ENCODE results near the gene GABRA6.
"Not testable (repeated sequence)": the region's sequence is repeated elsewhere in the genome, so short reads cannot be mapped to it uniquely, and the experiment has no call there.

The GABRA6 gene

GRCh38 chr5:161685461-161685860, at the start of gene GABRA6:
Gene GABRA6 (plus strand): TSS chr5:161685721. CDS start chr5:161685990, 269 bp downstream.
- DNase-seq, result no peak

- no peak for DNase-seq
These were observed 47.9 kb upstream of the GABRA6 start for GRCh38 chr5:161637591-161637990.

GRCh38 chr5:161641444-161641843, 44.1 kb upstream of the GABRA6 start:
- no peak for DNase-seq

GRCh38 chr5:161645264-161645663, 40.3 kb upstream of the GABRA6 start:
- no peak for DNase-seq

- DNase-seq, result not testable (repeated sequence)
These were observed 33.6 kb upstream of the GABRA6 start for GRCh38 chr5:161651926-161652325.

GRCh38 chr5:161660806-161661205, 24.7 kb upstream of the GABRA6 start:
- no peak for DNase-seq

GRCh38 chr5:161663431-161663830, 22.1 kb upstream of the GABRA6 start:
- DNase-seq, result no peak

- DNase-seq, result no peak
These were observed 9.4 kb upstream of the GABRA6 start for GRCh38 chr5:161676103-161676502.

- no peak for DNase-seq
These were observed 628 bp downstream of the GABRA6 start for GRCh38 chr5:161686149-161686548.

GRCh38 chr5:161686881-161687280, 1.4 kb downstream of the GABRA6 start:
- no peak for DNase-seq

GRCh38 chr5:161687316-161687715, 1.8 kb downstream of the GABRA6 start:
- no peak for DNase-seq

GRCh38 chr5:161691911-161692310, 6.4 kb downstream of the GABRA6 start:
- DNase-seq, result no peak

- no peak for DNase-seq
These were observed 11.5 kb downstream of the GABRA6 start for GRCh38 chr5:161697001-161697400.

GRCh38 chr5:161700065-161700464, 14.5 kb downstream of the GABRA6 start:
- no peak for DNase-seq

- no peak for DNase-seq
These were observed 18.0 kb downstream of the GABRA6 start for GRCh38 chr5:161703528-161703927.

- no peak for DNase-seq
These were observed 21.9 kb downstream of the GABRA6 start for GRCh38 chr5:161707382-161707781.

- no peak for DNase-seq
These were observed 23.7 kb downstream of the GABRA6 start for GRCh38 chr5:161709239-161709638.

GRCh38 chr5:161713042-161713441, 27.5 kb downstream of the GABRA6 start:
- no peak for DNase-seq

GRCh38 chr5:161719157-161719556, 33.6 kb downstream of the GABRA6 start:
- DNase-seq, result no peak

GRCh38 chr5:161720460-161720859, 34.9 kb downstream of the GABRA6 start:
- no peak for DNase-seq

- no peak for DNase-seq
These were observed 49.2 kb downstream of the GABRA6 start for GRCh38 chr5:161734741-161735140.

- DNase-seq, result no peak
These were observed 54.9 kb downstream of the GABRA6 start for GRCh38 chr5:161740433-161740832.

- DNase-seq, result no peak
These were observed 58.8 kb downstream of the GABRA6 start for GRCh38 chr5:161744276-161744675.

GRCh38 chr5:161745392-161745791, 59.9 kb downstream of the GABRA6 start:
- DNase-seq, result no peak

GRCh38 chr5:161751265-161751664, 65.7 kb downstream of the GABRA6 start:
- DNase-seq, result no peak

Data from amniotic stem cell (primary cell).